NCI-H446 treated with DMSO at 0.1 percent for 48 hours (cell line): ENCODE data around the gene C2CD3.

Experiments
- DNase-seq: peaks from one replicate; lab custom pipeline; 2025; lab: John Stamatoyannopoulos, UW

C2CD3 gene, protein sequence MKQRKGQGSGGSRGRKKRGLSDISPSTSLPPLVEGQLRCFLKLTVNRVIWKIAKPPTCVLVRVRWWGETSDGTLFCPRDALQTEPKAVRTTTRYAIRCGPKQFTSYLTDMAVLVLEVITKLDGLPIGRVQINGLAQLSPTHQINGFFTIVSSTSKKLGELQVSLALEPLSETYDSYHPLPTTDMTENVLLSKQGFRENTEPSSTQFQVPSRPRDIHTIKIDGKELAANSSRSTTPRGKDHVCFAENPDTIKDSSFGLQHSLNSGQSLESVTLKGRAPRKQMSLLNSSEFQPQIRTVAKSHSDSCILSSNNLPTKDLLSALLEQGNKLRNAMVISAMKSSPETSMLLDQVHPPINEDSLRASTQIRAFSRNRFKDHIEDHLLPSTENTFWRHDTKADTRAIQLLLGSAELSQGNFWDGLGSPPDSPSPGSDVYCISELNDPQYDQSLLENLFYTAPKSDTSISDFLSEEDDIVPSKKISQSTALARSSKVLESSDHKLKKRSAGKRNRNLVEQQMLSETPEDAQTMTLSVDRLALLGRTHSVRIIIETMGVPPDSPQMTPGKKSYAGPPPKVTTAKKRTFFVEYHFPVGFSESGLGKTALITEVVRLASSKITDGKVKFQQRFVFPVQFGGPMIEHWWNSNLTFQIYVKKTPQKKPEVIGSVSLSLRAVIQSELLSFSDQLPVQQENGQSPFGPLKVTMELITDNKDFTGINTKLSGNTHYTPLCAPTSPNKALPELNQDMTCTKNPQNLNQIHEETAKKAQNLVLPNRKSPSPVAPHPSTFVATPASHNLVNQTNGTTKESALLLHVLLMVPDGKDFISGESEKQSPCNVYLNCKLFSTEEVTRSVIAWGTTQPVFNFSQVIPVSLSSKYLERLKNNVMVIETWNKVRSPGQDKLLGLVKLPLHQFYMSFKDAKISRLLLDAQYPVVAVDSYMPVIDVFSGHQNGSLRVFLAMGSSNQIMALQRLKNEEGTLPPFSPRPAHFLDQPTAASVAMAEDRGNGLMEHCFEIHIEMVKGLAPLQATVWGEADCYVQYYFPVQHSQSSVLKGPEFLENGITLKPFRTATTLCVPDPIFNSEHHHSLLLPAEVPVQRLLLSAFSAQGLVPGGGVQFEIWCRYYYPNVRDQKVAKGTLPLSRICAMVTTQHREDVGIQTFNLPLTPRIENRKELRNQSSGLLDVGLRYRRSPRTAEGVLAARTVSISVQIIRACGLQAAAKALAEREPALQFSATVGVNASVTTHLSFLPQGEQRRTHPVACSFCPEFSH (N-terminal part only)

DNA sequence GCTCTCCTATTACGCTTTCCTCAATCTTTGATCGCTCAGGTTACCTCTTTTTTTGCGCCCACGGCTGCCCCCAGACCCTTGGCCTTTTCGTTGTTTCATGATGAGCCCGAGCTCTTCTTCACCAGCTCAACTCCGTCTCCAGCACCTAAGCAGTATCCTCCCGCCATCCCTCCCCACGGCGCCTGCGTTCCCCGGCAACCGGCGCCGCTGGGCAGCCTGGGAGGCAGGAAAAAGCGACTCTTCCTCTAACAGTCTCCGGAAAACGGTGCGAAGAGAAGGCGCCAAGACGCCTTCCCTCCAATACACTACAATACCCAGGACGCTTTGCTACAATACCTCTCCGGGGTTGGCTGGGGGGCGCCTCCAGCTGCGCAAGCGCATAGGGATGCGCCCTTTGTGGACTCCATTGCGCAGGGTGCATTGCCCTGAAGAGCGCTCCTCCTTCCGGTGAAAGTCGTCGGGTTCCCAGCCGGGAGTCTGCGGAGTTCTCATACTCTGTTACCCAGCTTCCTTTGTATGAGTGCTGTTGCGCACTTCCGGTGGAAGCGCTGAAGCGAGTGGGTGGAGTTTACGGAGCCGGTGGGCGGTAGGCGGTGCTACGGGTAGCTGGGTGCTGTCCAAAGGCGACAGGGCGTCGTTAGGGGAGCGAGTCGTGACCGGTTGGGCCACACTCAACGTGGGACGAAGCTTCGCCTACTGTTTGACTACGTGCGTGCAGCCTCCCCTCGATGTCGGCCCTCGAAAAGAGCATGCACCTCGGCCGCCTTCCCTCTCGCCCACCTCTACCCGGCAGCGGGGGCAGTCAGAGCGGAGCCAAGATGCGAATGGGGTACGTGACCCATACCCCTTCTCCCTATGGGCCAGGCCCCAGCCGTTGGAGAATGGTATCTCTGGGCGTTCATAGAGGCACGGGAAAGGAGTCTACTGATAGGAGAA, at the start of gene C2CD3, which contains the start of gene PPME1:
TSS of gene C2CD3 (minus strand) at position 309 of the 936 bp plus-strand sequence. CDS start at position 99, 210 bp downstream.
TSS of gene PPME1 (plus strand) at position 596 of the 936 bp plus-strand sequence. CDS start at position 729, 133 bp downstream.
- DNase-seq, result peak; percentile 99

DNA sequence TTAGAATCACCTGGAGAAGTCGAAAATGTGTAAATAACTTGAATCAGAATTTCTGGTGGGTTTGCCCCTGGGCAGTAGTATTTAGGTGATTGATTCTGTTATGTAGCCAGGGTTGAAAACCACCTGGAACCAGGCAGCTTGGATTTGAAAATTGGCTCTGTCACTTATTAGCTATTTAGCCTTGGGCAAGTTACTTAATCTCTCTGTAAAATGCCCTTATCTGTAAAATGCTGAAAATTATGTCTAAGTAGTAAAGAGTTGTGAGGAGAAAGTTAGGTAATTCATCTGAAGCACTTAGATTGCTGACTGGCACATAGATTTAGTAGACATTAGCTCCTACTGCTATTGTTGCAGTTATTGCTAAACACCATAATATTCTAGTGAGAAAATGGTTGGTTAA, 49.6 kb upstream of the C2CD3 start:
- no peak for DNase-seq

DNA sequence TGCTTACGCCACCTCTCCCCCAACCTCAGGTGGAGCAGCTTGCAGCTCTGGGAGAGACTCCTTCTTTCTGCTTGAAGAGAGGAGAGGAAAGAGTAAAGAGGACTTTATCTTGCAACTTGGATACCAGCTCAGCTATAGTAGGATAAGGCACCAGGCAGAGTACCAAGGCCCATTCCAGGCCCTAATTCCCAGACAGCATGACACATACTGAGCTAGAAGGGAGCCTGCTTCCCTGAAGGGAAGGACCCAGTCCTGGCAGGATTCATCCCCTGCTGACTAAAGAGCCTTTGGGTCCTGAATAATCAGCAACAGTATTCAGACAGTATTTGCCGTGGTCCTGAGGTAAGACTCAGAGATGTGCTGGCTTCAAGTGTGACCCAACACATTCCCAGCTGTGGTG, 41.7 kb upstream of the C2CD3 start:
- no peak for DNase-seq

DNA sequence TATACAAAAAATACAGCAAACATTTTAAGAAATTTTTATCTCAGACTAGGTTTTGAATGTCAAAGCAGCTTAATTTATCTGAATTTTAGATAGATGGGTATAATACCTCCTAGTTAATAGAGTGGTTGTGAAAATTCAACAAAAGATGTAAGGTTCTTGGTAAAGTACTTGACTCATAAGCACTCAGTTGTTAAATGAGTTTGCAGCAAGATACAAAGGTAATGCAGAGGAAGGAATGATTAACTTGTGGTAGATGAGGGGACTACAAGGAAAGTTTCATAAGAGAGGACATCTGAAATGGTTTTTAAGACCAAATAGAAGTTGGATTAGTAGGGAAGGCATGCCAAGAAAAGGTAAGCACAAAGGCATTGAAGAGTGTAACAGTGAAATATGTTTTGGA, 37.7 kb upstream of the C2CD3 start:
- no peak for DNase-seq

DNA sequence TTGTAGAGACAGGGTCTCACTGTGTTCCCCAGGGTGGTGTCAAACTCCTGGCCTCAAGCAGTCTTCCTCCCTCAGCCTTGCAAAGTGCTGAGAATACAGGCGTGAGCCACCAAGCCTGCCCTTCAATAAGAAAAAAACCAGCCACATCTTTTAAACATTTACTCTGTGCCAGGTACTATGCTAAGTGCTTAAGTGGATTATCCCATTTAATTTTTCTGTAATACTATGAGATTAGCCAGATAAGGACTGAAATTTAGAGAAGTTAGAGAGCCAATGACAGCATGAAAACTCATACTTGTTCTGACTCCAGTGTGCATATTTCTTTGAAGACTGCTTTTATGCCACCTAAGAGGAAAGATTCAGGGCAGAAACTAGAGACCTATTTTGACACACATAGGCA, 35.9 kb upstream of the C2CD3 start:
- no peak for DNase-seq

DNA sequence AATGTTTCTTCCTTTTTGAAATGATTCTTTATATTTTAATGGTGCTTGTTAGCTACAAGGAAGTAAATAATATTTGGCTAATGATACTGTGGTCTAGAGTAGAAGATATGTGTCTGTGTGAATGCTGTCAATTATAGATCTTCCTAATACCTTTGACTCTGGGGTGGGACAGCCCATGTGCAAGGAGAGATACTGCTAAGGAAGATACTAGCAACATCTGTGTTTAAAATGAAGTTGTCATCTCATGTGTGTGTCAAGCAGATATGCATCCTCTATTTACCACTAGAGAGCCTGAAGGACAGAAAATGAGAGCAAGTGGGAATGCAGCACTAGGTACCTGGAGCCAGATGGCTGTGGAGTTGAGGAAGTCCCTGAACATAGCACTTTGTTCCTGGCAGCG, 34.4 kb upstream of the C2CD3 start:
- no peak for DNase-seq

DNA sequence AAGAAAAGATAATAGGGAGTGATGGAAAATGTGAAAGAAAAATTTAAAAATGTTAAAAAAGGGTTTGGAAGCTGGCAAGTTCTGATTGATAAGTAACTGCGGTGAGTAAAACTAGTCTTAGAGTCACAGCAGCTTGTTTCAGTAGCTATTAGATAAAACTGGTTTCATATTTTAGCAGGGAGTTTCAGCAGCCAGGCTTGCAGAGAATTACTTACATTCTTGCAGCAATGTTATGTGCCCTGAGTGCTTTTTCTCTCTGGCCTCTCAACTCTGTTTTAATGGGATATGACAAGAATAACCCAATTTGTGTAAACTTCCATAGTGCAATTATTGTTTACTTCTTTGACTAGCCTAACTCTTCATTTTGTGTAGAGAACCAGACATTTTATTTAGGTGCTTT, 33.9 kb upstream of the C2CD3 start:
- no peak for DNase-seq

DNA sequence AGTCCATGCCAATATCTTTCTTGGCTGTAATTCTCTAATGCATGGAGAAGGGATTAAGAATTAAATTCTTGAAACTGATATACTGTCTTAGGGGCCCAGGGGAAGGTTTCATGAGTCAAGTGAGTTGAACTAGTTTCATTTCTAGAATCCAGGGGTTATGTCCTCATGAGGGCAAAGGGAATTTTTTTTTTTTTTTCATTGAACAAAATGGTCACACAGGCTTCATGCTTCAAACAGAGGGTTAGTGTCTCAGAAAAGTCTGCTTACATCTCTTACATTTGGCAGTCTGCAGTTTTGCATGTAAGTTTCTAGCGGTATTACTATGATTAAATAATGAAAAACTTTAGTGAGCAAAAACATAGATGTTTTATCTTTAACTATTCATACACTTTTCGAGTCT, 33.2 kb upstream of the C2CD3 start:
- no peak for DNase-seq

DNA sequence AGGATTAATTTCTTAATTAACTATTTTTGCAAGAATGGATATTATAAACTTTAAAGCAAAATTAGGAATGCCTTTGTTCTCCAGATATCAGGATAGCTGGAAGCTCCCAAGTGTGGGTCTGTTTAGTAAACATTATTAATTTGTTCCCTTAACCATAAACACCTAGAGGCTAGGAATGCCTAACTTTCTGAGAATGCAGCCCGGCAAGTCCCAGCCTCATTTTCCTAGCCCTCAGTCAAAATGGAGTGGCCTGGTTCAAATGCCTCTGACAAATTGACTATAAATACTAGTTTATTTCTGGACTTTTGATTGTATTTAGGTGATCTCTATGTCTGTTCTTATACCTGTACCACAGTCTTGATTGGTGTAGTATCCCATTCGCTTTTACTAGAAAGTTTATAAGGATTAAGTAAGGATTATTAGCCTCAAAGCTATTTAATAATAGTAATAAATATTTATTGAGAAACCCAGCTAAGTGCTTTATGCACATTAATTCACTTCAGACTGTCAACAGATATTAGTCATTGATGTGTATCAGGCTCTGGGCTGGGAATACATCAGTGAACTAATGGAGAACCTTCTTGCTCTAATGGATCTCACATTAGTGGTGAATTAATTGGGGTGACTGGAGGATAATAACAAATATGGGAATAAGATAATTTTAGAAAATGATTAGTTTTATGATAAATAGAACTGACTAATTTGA, 26.1 kb upstream of the C2CD3 start:
- DNase-seq, result no peak

DNA sequence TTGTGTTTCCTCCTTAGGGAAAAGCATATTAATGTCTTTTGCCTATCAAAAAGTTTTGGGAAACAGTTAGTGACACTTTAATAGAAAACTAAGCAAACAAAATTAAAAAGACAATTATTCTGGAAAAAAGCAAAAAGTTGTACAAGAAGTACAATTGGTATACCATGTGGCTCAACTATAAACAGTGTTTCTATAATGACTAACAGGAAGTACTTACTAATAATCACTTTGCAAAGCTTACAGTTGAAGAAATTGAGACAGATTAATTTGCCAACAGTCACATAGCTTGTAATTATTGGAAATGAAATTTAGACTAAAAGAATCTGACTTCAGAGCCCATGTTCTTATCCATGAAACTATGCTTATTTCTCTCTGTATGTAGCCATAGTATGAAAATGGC, 25.0 kb upstream of the C2CD3 start:
- no peak for DNase-seq

DNA sequence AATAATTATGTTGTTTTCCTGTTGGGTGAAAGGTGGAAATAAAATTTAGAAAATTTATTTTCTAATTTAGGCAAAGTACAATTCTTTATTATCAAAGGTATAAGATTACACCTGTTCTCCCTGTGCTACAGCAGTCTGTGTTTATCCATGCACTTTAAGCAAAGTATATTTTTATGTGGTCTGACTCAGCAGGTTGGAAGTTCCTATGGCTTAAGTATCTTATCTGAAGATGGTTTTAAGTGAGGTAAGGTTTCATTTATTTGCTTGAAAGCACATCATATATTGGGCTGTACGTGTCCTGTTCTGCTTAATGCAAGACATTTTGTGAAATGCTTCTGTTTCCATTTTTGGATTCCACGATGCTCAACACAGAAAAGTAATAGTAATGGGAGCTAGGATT, 14.9 kb upstream of the C2CD3 start:
- no peak for DNase-seq

DNA sequence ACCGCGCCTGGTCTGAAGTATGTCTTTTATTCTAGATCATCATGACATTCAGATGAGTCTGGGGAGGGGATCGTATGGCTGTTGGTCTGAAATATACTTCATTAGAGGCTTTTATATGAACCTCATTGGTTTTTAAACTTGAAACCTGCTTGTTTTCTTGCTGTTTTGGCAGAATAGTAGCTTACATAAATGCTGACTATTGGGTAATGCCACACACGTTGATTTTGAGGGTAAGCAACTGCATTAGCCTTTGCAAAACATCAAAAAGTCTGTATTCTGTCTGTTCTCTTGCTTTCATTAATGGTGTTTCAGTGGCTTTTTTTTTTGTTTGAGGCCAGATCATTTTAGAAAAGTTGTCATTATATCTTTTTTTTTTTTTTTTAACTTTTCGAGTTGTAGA, 14.5 kb upstream of the C2CD3 start:
- DNase-seq, result no peak

DNA sequence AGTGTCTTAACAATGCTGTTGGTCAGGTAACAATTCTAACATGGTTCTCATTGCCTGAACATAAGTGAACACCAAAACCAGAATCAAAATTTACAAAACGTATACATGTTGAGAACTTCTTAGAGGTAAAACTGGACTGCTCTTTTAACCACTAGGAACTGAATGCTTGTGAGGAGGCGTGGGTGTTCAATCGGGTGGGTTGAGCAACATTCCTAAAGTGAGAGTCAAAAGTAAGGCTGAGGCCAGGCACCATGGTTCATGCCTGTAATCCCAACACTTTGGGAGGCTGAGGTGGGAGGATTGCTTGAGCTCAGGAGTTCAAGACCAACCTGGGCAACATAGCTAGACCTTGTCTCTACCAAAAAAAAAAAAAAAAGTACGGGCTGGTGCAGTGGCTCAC, 11.8 kb upstream of the C2CD3 start:
- no peak for DNase-seq

DNA sequence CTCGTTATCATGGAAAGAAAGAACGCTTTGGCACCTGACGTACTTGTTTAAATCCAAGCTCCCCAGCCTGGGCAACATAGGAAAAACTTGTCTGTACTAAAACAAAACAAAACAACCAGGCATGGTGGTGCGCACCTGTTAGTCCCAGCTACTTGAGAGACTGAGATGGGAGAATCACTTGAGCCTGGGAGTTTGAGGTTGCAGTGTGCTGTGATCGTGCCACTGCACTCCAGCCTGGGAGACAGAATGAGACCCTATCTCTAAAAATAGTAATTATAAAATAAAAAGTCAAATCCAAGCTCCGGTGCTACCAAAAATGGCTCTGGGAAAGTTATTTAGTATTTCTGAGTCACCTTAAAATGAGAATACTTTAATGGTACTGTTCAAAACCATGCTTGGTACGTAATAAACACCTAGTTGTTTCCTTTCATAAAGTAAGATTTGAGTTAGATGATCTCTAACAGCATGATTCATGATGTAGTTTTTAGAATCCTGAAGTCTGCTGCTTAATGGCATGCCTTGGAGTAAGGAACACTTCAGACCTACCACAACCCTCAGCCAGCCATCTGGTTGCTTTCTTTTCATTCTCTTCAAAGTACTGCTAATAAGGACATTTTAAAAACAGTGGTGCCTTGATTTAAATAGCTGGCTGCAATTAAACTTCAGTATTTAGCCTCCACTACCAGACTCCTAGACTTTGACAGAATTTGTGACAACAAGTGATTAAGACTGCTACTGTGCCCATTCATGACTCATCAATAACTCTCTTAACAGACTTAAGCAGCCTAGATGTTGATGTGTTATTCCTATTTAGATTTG, 8.6 kb upstream of the C2CD3 start:
- DNase-seq, result no peak

DNA sequence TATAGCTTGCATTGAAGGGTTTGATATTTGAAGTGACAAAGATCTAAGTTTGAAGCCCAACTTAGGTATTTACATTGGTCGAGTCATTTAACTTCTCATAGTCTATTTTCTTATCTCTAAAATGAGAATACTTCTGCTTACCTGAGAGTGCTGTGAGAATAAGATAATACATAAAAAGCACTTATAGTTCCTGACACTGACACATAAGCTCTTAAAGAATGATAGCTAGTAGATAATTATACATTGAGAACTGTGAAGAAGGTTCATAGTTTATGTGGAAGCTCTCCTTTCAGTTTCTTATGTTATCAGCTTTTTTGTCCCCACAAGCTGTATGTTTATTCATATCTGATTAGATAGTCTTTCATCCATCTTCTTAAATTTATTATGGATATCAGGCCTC, 5.1 kb upstream of the C2CD3 start:
- DNase-seq, result no peak

DNA sequence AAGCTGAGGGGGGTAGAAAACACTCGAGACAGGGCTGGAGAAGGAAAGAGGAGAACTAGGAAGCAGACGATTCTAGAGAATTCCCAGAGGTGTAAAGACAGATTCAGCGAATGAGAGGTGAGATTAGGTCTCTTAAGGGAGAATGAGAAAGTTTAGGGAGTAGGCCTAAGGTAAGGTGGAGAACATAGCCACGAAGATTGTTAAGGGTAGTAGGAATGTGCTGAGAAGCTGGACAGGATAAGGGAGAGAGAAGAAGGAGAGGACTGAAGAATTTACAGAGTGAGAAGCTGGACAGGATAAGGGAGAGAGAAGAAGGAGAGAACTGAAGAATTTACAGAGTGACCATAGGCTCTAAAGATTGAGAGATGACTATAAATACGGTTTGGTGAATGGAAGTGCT, 1.2 kb upstream of the C2CD3 start:
- DNase-seq, result no peak

DNA sequence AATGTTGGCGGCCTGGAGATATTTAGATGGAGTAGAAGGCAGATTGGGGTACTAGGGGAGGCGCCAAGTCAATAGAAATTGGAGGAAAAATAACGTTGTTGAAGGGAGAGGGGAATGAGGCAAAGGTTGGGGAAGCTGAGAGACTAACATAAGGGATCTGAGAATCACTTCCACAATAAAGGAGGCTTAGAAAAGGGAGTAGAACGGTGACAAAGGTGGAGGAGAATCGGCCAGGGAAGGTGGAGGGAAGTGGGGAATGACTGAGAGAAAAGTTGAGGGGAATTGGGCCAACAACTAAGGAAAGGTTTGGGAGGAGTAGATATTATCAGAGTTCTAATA, 797 bp upstream of the C2CD3 start:
- no peak for DNase-seq

DNA sequence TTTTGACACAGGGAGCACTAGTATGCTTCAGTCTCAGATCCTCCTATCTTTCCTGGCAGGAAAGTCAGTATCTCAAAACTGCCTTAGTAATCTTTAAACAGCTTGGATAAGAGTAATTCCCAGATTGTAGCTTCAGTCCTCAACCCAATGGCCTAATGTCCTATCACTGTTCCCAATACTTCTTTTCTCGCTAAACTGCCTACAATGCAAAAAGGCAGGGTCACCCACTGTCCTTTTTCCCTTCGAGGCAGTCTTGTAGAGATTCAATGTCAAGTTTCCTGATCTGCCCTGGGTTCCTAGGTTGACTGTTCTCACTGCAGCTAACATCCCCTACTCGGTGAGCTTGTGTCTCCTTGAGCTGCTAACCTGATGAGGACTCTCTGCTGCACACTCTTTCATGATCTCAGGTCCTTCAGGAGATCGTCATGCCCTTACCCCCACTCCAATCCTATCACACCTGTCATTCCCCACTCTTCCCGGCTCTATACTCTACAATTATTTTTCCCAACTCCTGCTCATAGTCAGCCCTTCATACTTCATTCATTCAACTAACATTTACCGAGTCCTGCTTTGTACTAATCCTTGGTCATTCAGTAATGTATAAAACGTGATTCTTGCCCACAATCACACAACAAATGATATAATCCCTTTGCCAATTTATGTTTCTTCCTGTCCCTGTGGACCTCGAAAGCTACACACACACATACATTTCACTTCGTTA, 904 bp downstream of the C2CD3 start:
- no peak for DNase-seq

DNA sequence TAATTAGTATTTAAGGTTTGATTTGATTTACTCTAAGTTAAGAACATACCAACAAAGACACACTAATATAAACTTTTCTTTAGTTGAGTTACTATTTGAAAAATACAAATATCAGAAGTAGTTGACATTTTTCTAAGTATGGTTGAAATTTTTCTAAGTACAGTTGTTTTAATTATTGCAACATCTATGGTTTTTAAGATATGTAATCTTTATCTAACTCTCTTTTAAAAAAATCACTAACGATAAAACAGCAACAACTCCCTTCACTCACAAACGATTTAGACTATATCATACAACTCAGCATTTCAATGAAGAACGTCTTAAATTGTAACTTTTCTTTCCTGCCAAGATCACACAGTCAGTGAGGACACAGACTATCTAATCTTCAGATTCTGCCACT, 2.0 kb downstream of the C2CD3 start:
- no peak for DNase-seq
